ENCODE results near the gene ATG9A. TPM values are rescaled to one million over a fixed set of nuclear protein-coding genes. Genes with fewer than 3 reads are reported as not detected.
A peak's percentile ranks its signal among the peaks of the same experiment; 100 is the strongest.

Gene ATG9A
- polyA plus RNA-seq, 4 donors: 8.1 to 44.1 (median 23.5) TPM

DNA sequence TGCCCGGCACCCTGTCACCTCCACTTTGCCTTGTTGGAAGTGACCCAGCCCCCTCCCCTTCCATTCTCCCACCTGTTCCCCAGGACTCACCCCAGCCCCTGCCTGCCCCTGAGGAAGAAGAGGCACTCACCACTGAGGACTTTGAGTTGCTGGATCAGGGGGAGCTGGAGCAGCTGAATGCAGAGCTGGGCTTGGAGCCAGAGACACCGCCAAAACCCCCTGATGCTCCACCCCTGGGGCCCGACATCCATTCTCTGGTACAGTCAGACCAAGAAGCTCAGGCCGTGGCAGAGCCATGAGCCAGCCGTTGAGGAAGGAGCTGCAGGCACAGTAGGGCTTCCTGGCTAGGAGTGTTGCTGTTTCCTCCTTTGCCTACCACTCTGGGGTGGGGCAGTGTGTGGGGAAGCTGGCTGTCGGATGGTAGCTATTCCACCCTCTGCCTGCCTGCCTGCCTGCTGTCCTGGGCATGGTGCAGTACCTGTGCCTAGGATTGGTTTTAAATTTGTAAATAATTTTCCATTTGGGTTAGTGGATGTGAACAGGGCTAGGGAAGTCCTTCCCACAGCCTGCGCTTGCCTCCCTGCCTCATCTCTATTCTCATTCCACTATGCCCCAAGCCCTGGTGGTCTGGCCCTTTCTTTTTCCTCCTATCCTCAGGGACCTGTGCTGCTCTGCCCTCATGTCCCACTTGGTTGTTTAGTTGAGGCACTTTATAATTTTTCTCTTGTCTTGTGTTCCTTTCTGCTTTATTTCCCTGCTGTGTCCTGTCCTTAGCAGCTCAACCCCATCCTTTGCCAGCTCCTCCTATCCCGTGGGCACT is 46.9 kb downstream of the ATG9A start:
- Histone ChIP-seq H3K36me3 (ENCODE audit: control insufficient read depth in 3 of 3, insufficient read depth in 2 of 3, low read depth in 1 of 3, low read length in 3 of 3) (peaks cover 23 to 47% (median 24%) of the 10 kb centered on the region in 3 donors), H3K4me1 (ENCODE audit: control insufficient read depth in 3 of 3, insufficient read depth in 2 of 3, low read depth in 1 of 3, low read length in 2 of 3) (peaks cover 3 to 5% (median 4%) of the 10 kb centered on the region in 3 donors), H3K4me3 (ENCODE audit: low read depth in 1 of 3, low read length in 3 of 3) (no peak overlapping the region), H3K27me3 (ENCODE audit: control insufficient read depth in 3 of 3, insufficient read depth in 3 of 3, low read length in 3 of 3) (no peaks in the 10 kb centered on the region), H3K9me3 (ENCODE audit: control insufficient read depth in 2 of 2, insufficient read depth in 1 of 2, low read depth in 1 of 2, low read length in 1 of 2) (no peaks in the 10 kb centered on the region), H3K27ac (ENCODE audit: low read depth in 1 of 3, low read length in 2 of 3) (peak overlapping the region in 1 of 3 donors; percentile 5)
- DNase-seq (no peak), FAIRE-seq (no peak)
- WGBS, 3 donors: 75 to 85% (median 82%) methylated on average over 8 of the region's 8 CpGs

DNA sequence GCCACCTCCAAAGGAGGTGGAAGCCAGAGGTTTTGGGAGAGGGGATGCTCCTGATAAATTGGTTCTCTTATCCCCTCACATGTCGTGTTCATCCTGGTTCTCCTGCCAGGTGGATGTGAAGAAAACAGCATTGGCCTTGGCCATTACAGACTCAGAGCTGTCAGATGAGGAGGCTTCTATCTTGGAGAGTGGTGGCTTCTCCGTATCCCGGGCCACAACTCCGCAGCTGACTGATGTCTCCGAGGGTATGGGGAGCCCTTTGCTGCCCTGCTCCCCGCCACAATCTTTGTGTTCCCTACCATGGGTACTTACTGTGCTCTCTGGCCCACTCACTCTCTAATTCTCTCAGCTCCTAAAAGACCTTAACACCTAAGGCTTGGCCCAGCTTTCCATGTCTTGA is 47.9 kb downstream of the ATG9A start:
- Histone ChIP-seq H3K4me1 (ENCODE audit: control insufficient read depth in 3 of 3, insufficient read depth in 2 of 3, low read depth in 1 of 3, low read length in 2 of 3) (peaks cover 3 to 10% (median 4%) of the 10 kb centered on the region in 3 donors), H3K4me3 (ENCODE audit: low read depth in 1 of 3, low read length in 3 of 3) (no peak overlapping the region), H3K9me3 (ENCODE audit: control insufficient read depth in 2 of 2, insufficient read depth in 1 of 2, low read depth in 1 of 2, low read length in 1 of 2) (no peaks in the 10 kb centered on the region), H3K27ac (ENCODE audit: low read depth in 1 of 3, low read length in 2 of 3) (no peak overlapping the region), H3K36me3 (ENCODE audit: control insufficient read depth in 3 of 3, insufficient read depth in 2 of 3, low read depth in 1 of 3, low read length in 3 of 3) (peaks cover 23 to 47% (median 24%) of the 10 kb centered on the region in 3 donors), H3K27me3 (ENCODE audit: control insufficient read depth in 3 of 3, insufficient read depth in 3 of 3, low read length in 3 of 3) (no peaks in the 10 kb centered on the region)
- WGBS, 3 donors: 87 to 97% (median 95%) methylated on average over 6 of the region's 6 CpGs
- no peak for DNase-seq
- FAIRE-seq: no peak

DNA sequence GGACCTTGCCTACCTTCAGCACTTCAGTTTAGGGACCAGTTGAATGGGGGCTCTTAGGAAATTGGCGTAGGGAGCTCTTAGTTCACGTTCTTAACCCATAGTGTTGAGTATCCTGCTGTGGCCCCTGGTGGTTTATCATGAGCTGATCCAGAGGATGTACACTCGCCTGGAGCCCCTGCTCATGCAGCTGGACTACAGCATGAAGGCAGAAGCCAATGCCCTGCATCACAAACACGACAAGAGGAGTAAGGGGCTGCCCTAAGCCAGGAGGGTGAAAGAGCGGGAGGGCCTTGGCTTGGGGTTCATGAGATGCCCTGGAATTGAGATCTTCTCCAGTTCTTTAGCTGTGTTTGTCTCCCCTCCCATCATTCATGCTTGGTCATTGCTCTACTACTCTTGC is 48.5 kb downstream of the ATG9A start:
- Histone ChIP-seq H3K27ac (ENCODE audit: low read depth in 1 of 3, low read length in 2 of 3) (no peak overlapping the region), H3K4me3 (ENCODE audit: low read depth in 1 of 3, low read length in 3 of 3) (no peak overlapping the region), H3K4me1 (ENCODE audit: control insufficient read depth in 3 of 3, insufficient read depth in 2 of 3, low read depth in 1 of 3, low read length in 2 of 3) (peaks cover 3 to 10% (median 4%) of the 10 kb centered on the region in 3 donors), H3K36me3 (ENCODE audit: control insufficient read depth in 3 of 3, insufficient read depth in 2 of 3, low read depth in 1 of 3, low read length in 3 of 3) (peaks cover 23 to 50% (median 24%) of the 10 kb centered on the region in 3 donors), H3K9me3 (ENCODE audit: control insufficient read depth in 2 of 2, insufficient read depth in 1 of 2, low read depth in 1 of 2, low read length in 1 of 2) (no peaks in the 10 kb centered on the region), H3K27me3 (ENCODE audit: control insufficient read depth in 3 of 3, insufficient read depth in 3 of 3, low read length in 3 of 3) (no peaks in the 10 kb centered on the region)
- FAIRE-seq (no peak), DNase-seq (no peak)
- 93% methylated on average over 5 of the region's 5 CpGs for WGBS, 3 donors

DNA sequence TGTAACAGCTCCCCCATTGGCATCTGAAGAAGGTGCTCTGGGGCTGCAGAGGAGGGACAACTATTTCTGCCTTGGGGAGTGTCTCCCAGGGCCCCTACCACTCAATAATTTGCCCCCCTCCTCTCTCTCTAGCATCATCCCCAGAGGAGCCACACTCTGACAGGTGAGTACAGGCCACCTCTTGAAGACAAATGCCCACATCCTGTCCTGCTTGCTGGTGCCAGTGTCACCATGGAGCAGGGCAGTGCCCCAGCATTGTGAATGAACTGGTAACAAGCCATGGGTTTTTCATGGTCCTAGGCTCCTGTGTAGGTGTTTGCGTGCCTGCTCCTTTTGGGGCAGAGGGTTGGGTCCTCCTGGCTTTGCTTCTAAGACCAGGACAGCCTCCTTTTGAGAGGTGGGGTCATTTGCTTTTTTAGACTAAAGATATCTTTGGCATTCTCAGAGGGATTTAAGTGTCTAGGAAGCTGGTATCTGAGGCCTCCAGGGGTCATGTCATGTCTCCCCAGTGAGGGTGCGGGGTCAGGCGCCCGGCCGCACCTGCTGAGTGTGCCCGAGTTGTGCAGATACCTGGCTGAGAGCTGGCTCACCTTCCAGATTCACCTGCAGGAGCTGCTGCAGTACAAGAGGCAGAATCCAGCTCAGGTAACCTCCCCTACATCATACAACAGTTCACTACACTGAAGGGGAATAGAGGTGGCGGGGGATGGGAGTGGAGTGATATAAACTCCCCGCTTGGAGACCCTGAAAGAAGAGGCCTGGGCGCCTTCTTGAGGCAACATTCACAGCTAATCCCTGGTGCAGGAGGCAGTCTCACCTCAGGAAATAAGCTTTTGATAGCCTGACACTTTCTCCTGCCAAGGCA is 49.6 kb downstream of the ATG9A start:
- Histone ChIP-seq H3K4me3 (ENCODE audit: low read depth in 1 of 3, low read length in 3 of 3) (peak overlapping the region in 1 of 3 donors; percentile 59), H3K9me3 (ENCODE audit: control insufficient read depth in 2 of 2, insufficient read depth in 1 of 2, low read depth in 1 of 2, low read length in 1 of 2) (no peaks in the 10 kb centered on the region), H3K4me1 (ENCODE audit: control insufficient read depth in 3 of 3, insufficient read depth in 2 of 3, low read depth in 1 of 3, low read length in 2 of 3) (peaks cover 5 to 10% (median 7%) of the 10 kb centered on the region in 3 donors), H3K27me3 (ENCODE audit: control insufficient read depth in 3 of 3, insufficient read depth in 3 of 3, low read length in 3 of 3) (no peaks in the 10 kb centered on the region), H3K27ac (ENCODE audit: low read depth in 1 of 3, low read length in 2 of 3) (no peak overlapping the region), H3K36me3 (ENCODE audit: control insufficient read depth in 3 of 3, insufficient read depth in 2 of 3, low read depth in 1 of 3, low read length in 3 of 3) (peaks cover 23 to 56% (median 26%) of the 10 kb centered on the region in 3 donors)
- 91 to 97% (median 94%) methylated on average over 9 of the region's 9 CpGs for WGBS, 3 donors
- no peak for FAIRE-seq
- no peak for DNase-seq

DNA sequence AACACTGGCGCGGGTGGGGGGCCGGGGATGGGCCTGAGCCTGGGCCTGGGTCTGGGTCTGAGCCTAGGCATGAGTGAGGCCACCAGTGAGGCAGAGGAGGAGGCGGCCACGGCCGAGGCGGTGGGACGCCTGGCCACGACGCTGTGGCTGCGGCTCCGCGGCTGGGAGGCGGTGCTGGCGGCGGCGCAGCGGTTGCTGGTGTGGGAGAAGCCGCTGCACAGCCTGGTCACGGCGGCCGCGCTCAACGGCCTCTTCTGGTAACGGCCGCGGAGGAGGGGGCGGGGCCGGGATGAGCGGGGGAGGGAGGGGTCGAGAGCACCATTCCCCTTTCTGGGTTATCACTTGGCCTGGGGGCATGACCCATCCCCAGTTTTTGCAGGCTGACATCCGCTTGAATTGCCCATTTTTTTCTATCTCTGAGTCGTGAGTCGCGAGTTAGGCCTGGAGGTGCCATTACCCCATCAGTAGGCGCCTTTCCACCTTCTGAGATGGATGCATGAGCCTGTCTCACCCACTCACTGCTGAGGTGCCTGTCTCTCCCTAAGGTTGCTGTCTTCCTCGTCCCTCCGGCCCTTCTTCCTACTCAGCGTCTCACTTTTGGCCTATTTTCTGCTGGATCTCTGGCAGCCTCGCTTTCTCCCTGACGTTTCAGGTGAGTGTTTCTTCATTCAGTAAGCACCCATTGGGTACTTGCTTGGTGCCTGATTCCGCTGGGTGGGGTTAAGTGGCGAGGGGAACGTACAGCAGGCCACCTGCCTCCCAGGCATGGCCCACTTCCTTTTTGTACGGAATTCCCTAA is 50.9 kb downstream of the ATG9A start:
- Histone ChIP-seq H3K27me3 (ENCODE audit: control insufficient read depth in 3 of 3, insufficient read depth in 3 of 3, low read length in 3 of 3) (no peaks in the 10 kb centered on the region), H3K4me3 (ENCODE audit: low read depth in 1 of 3, low read length in 3 of 3) (peak overlapping the region; percentile 59 to 95 (median 95)), H3K4me1 (ENCODE audit: control insufficient read depth in 3 of 3, insufficient read depth in 2 of 3, low read depth in 1 of 3, low read length in 2 of 3) (peaks cover 7 to 10% (median 7%) of the 10 kb centered on the region in 3 donors), H3K36me3 (ENCODE audit: control insufficient read depth in 3 of 3, insufficient read depth in 2 of 3, low read depth in 1 of 3, low read length in 3 of 3) (peaks cover 25 to 64% (median 29%) of the 10 kb centered on the region in 3 donors), H3K9me3 (ENCODE audit: control insufficient read depth in 2 of 2, insufficient read depth in 1 of 2, low read depth in 1 of 2, low read length in 1 of 2) (no peaks in the 10 kb centered on the region), H3K27ac (ENCODE audit: low read depth in 1 of 3, low read length in 2 of 3) (peak overlapping the region; percentile 46 to 100 (median 98))
- FAIRE-seq (no peak), DNase-seq (peak in 1 of 2 donors; percentile 45)
- 3% methylated on average over 28 to 45 of the region's 45 CpGs for WGBS, 3 donors

DNA sequence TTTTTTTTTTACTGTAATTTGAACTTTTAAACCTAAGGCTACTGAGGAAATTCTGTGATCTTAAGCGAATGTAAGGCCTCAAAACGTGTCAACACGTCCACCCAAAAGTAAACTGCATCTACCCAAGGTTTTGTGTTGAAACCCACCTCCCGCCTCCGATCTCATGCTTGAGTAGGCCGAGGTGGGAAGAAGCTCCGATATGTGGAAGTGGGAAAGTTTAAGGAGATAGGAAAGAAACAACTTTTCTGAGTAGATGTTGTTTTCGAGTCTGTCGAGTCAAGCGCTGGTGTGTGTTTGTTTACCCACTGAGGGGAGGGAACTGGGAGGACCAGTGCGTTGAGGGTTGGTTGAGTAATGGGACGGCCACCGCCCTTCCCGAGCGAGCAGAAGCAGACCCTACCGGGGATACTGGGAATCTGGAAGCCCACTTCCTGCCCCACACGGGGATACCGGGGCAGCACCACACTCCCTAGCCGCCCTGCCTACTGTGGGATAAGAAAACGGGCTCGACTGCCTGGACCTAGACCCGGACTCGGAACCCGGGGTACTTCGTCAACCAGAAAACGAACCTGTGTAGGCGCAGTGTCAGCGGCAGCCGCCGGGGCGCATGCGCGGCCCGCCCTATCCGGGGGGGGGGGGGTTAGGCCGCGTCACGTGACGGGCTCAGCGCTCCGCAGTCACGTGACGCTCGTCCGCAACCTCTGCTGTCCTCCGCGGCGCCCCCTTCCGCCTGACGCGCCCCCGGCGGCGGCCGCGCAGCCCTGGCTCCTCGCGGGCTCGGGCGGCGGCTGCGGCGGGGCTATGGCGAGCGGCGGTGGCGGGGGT is 51.7 kb downstream of the ATG9A start, which contains the start of gene RETREG2:
RETREG2 (plus strand) TSS at position 724 of the 825 bp plus-strand sequence; CDS start at position 802, 78 bp downstream.
- 0% methylated on average over 36 to 67 of the region's 67 CpGs for WGBS, 3 donors
- H3K27ac ChIP-seq (ENCODE audit: low read depth in 1 of 3, low read length in 2 of 3): peak within 1 kb of the TSS; percentile 98 to 100 (median 100)
- H3K27me3 ChIP-seq (ENCODE audit: control insufficient read depth in 3 of 3, insufficient read depth in 3 of 3, low read length in 3 of 3): no peaks in the 10 kb centered on the region
- peaks cover 7 to 10% (median 7%) of the 10 kb centered on the region in 3 donors for H3K4me1 ChIP-seq (ENCODE audit: control insufficient read depth in 3 of 3, insufficient read depth in 2 of 3, low read depth in 1 of 3, low read length in 2 of 3)
- H3K9me3 ChIP-seq (ENCODE audit: control insufficient read depth in 2 of 2, insufficient read depth in 1 of 2, low read depth in 1 of 2, low read length in 1 of 2): no peaks in the 10 kb centered on the region
- H3K36me3 ChIP-seq (ENCODE audit: control insufficient read depth in 3 of 3, insufficient read depth in 2 of 3, low read depth in 1 of 3, low read length in 3 of 3): peaks cover 23 to 65% (median 31%) of the 10 kb centered on the region in 3 donors
- FAIRE-seq (no peak), DNase-seq (peak; percentile 90 to 98)
- H3K4me3 ChIP-seq (ENCODE audit: low read depth in 1 of 3, low read length in 3 of 3): peak within 1 kb of the TSS; percentile 86 to 95 (median 95)

DNA sequence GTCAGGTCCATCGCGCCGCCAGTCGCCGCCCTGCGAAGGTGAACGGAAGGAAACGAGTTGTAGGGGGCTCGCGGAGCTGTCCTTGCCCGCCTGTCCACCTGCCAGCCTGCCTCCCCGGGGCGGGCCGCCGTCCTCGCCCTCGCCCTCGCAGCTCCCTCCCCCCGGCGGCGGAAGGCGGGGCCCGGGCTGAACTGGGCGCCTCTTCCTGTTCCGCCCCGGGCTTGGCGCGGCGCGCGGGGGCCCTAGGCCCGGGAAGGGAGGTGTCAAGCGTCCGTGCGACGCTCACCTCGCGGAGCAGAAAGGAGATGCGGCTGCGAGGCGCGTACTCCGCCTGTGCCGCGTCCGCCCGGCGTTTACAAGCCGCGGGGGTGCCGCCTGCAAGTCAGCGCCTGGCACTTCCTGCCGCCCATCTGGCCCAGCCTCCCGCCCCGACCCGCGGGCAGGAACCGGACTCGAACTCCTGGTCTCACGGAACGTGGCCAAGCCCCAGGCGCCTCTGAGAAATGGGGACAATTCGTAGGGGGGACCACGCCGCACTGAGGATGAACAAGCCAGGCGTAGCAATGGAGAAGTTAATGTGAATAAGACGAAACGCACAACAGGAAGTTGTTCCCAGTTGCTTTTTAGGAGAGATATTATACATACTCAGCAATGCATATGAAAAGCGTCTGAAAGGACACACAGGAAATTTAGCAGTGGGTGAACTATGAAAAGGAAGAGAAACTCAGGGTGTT is 52.5 kb downstream of the ATG9A start, which contains the start of gene CNPPD1:
CNPPD1 (minus strand) TSS at position 108 of the 734 bp plus-strand sequence; CDS start at position 11, 97 bp downstream.
- FAIRE-seq (no peak), DNase-seq (peak; percentile 93 to 97)
- peaks cover 7 to 10% (median 7%) of the 10 kb centered on the region in 3 donors for H3K4me1 ChIP-seq (ENCODE audit: control insufficient read depth in 3 of 3, insufficient read depth in 2 of 3, low read depth in 1 of 3, low read length in 2 of 3)
- no peaks in the 10 kb centered on the region for H3K27me3 ChIP-seq (ENCODE audit: control insufficient read depth in 3 of 3, insufficient read depth in 3 of 3, low read length in 3 of 3)
- WGBS, 3 donors: 0 to 1% (median 0%) methylated on average over 57 to 69 of the region's 69 CpGs
- peak within 1 kb of the TSS; percentile 78 to 95 (median 86) for H3K4me3 ChIP-seq (ENCODE audit: low read depth in 1 of 3, low read length in 3 of 3)
- H3K36me3 ChIP-seq (ENCODE audit: control insufficient read depth in 3 of 3, insufficient read depth in 2 of 3, low read depth in 1 of 3, low read length in 3 of 3): peaks cover 17 to 65% (median 25%) of the 10 kb centered on the region in 3 donors
- peak within 1 kb of the TSS; percentile 98 to 100 (median 100) for H3K27ac ChIP-seq (ENCODE audit: low read depth in 1 of 3, low read length in 2 of 3)
- no peaks in the 10 kb centered on the region for H3K9me3 ChIP-seq (ENCODE audit: control insufficient read depth in 2 of 2, insufficient read depth in 1 of 2, low read depth in 1 of 2, low read length in 1 of 2)

All from small intestine (tissue), 7 donors.